GM12864 (cell line): ENCODE measurements around the gene CDC42EP1.
"Not testable (repeated sequence)": the region's sequence is repeated elsewhere in the genome, so short reads cannot be mapped to it uniquely, and the experiment has no call there.

Experiments used
- DNase-seq: peaks from one replicate; pipeline ENCODE4 v3.0.0-alpha.2; 2011; ENCODE audit warnings: low read depth
- H3K4me3 ChIP-seq: 2 replicates; pipeline ENCODE4 v1.5.1; 2011; ENCODE audit warnings: mild to moderate bottlenecking, low read depth, low read length, control low read depth
- CTCF ChIP-seq: IDR thresholded peaks from 2 replicates; pipeline ENCODE4 v1.5.1; 2011; ENCODE audit warnings: low read depth, mild to moderate bottlenecking, moderate library complexity, low read length, control low read depth, inconsistent platforms; ENCODE audit errors: missing control alignments

Gene CDC42EP1

GRCh38 chr22:37538590-37539357, 21.5 kb upstream of the CDC42EP1 start:
- H3K4me3 ChIP-seq = no peak overlapping the region

DNA sequence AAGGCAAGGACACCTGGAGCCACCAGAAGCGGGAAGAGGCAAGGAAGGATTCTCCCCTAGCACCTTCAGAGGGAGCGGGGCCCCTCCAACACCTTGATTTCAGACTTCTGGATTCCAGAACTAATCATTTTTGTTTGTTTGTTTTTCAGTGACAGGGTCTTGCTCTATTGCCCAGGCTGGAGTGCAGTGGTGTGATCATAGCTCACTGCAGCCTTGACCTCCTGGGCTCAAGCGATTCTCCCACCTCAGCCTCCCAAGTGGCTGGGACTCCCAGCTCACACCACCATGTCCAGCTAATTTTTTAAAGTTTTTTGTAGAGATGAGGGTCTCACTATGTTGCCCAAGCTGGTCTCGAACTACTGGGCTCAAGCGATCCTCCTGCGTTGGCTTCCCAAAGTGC, 20.5 kb upstream of the CDC42EP1 start:
- H3K4me3 ChIP-seq, DNase-seq: not testable (repeated sequence)

More at GRCh38 chr22:37538590-37539357, 21.5 kb upstream of the CDC42EP1 start:
- peak; percentile 94 for TF ChIP-seq CTCF
- DNase-seq = peak; percentile 77

GRCh38 chr22:37542416-37542815, 17.9 kb upstream of the CDC42EP1 start:
- DNase-seq, H3K4me3 ChIP-seq: not testable (repeated sequence)

DNA sequence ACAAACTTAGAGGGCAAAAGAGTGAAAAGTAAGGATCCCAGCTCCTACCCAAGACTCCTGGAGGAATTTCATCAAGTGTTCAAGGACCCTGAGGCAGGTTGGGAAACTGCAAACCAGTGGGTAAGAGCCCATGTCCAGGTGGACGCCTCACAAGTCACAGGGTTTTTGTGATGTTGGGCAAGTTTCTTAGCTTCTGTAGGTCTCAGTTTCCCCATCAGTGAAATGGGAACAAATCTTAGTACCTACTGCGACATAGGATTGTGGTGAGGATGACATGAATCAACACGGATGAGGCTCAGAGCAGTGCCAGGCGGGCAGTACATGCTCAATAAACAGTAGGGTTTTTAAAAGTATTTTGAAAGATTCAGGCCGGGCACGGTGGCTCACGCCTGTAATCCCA, 17.3 kb upstream of the CDC42EP1 start:
- no peak for DNase-seq
- no peak overlapping the region for H3K4me3 ChIP-seq
- no peak for TF ChIP-seq CTCF

DNA sequence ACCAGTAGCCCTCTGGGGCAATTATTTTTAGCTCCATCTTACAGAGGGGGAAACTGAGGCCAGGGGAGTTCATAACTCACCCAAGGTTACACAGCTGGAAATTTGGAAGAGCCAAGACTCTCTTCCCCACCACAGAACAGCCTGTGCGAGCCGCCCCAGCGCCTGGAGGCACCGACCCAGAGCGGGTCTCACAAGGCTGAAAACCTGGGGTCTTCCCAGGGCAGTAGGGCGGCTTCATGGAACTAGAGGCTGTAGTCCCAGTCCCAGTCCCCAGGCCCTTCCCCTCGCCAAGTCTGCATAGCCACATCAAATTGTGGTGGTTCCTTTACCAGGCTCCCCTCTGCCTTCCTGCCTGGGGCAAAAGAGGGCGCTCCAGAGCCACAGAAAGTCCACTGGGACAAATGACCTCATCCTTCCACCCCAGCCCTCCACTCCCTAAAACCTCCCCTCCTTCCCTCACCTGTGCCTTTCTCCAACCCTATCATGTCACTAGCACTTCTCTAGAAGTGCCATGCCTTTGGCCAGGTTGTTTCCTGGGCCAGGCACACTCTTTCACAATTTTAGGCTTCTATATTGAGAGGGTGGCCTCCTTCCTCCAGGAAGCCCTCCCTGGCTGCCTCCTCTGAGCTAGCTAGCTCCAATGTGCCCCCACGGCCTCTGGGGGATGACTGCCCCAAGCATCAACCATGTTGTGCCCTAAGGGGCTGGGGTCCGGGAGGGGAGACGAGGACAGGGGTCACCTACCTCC, 15.2 kb upstream of the CDC42EP1 start:
- H3K4me3 ChIP-seq = no peak overlapping the region
- TF ChIP-seq CTCF = peak; percentile 75
- no peak for DNase-seq

GRCh38 chr22:37545703-37546436, 14.4 kb upstream of the CDC42EP1 start:
- no peak for TF ChIP-seq CTCF
- no peak overlapping the region for H3K4me3 ChIP-seq
- no peak for DNase-seq

DNA sequence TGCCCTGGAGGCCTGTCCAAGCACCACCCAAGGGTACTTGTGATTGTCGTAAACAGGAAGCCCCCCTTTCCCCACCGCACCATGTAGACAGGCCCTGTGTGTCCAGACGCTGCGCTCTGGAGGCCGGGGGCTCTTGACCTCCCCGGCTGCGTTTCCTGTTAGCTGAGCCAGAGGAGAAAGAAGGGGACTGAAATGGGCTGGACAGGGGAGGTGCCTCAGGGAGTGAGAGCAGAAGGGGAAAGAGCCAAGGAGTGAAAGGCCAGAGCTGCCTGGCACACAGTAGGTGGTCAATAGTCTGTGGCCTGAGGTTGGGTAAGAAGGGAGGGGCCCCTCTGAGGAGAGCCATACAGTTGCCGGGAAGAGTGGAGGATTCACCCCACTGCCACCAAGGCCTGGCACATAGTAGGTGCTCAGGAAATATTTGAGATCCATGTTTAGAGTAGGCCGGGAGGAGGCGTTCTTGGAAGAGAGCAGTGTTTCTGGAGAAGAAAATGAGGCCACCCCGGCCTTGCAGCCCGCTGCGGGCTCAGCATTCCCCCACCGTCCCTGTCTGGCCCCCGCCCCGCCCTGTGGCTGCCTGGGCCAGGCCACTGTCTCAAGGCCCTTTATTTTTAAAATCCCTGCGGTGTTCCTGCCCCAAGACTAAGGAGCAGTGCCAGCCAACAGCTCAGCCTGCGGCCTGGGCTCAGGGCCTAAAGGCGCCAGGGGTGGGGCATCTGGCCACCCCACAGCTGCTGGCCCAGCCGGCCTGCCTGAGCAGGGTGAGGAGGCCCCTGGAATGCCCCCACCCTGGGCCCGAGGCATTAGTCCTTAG, 13.6 kb upstream of the CDC42EP1 start:
- DNase-seq = no peak
- no peak for TF ChIP-seq CTCF
- H3K4me3 ChIP-seq = no peak overlapping the region
